Measurements from ENCODE around the gene NKX2-8. TPM values are rescaled to one million over a fixed set of nuclear protein-coding genes. Genes with fewer than 3 reads are reported as not detected.

NKX2-8 gene
- total and polyA plus RNA-seq, 8 donors, result 1.4 TPM; not detected in 7

DNA sequence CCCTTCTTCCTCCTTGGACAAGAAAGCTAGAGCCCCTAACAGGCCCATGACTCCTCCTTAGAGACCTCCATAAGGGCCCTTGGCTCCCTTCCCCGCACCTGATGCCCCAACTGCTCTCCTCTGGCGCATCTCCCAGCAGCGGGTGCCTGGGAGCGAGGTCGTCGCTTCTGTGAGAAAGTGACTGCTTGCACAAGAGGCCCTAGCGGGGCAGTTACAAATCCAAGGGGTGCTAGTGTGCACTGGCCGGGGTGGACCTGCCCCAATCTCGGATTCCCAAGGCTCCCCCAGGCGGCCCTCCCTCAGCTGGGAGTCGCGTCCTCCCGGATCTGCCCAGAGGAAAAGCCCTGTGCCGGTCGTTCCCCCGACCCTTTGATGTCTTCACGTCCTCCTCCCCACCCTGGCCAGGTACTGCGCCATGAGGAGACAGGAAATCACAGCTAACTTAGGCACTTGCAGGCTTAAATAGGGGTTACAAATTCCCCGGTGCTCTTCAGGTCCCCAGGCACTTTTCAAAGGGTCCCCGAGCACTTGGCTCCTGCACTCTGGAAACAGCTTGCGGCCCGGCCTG lies 2.8 kb downstream of the NKX2-8 start:
- TF ChIP-seq EP300 (IDR thresholded peaks at IDR 0.05) (no peak), POLR2AphosphoS5 (IDR thresholded peaks at IDR 0.05) (no peak), POLR2A (IDR thresholded peaks at IDR 0.05) (no peak)
- TF ChIP-seq, protein P1, sequence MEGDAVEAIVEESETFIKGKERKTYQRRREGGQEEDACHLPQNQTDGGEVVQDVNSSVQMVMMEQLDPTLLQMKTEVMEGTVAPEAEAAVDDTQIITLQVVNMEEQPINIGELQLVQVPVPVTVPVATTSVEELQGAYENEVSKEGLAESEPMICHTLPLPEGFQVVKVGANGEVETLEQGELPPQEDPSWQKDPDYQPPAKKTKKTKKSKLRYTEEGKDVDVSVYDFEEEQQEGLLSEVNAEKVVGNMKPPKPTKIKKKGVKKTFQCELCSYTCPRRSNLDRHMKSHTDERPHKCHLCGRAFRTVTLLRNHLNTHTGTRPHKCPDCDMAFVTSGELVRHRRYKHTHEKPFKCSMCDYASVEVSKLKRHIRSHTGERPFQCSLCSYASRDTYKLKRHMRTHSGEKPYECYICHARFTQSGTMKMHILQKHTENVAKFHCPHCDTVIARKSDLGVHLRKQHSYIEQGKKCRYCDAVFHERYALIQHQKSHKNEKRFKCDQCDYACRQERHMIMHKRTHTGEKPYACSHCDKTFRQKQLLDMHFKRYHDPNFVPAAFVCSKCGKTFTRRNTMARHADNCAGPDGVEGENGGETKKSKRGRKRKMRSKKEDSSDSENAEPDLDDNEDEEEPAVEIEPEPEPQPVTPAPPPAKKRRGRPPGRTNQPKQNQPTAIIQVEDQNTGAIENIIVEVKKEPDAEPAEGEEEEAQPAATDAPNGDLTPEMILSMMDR (IDR thresholded peaks at IDR 0.05), result no peak
- Histone ChIP-seq H3K36me3 (no peaks in the 10 kb centered on the region), H3K4me3 (no peak overlapping the region), H3K9me3 (no peaks in the 10 kb centered on the region), H3K4me1 (peaks cover 25 to 42% (median 34%) of the 10 kb centered on the region in 4 donors), H3K27me3 (peaks cover 43 to 100% (median 66%) of the 10 kb centered on the region in 3 donors), H3K27ac (no peak overlapping the region)
- DNase-seq, result no peak
- WGBS, 5 donors, result 8 to 18% (median 12%) methylated on average over 7 to 22 of the region's 22 CpGs
- intact Hi-C loops (cut with DNase I; ENCODE audit: low total_unique reads), result no loop called here

DNA sequence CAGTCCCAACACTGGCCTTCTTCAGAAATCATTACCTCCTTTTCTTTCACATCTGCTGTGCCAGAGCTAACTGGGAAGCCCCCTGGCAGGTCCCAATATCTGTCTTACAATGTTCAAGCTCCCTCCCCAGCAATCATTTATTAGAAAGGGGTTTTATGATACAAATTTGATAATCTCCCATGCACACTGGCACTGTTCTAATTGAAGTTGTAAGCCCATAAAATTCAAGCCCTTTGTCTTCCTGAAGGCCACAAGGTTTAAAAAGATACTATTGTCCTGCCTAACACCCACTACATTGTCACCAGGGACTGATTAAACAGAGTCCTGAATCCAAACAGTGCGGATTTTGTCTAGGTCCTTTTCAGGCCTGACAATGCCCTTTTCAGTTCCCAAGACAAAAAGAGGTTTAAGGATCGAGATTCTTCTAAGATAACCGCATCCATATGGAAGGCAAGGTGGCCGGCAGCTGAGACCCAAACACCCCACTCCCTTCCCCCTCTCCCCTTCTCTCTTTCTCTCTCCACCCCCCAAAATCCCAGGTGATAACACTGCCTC lies 3.3 kb downstream of the NKX2-8 start:
- intact Hi-C loops (cut with DNase I; ENCODE audit: low total_unique reads), result no loop called here
- Histone ChIP-seq H3K4me1 (peaks cover 25 to 42% (median 33%) of the 10 kb centered on the region in 4 donors), H3K36me3 (no peaks in the 10 kb centered on the region), H3K4me3 (no peak overlapping the region), H3K27me3 (peaks cover 39 to 100% (median 60%) of the 10 kb centered on the region in 3 donors), H3K27ac (no peak overlapping the region), H3K9me3 (no peaks in the 10 kb centered on the region)
- WGBS, 5 donors, result 26 to 41% (median 32%) methylated on average over 4 of the region's 4 CpGs
- TF ChIP-seq POLR2AphosphoS5 (IDR thresholded peaks at IDR 0.05) (no peak), POLR2A (IDR thresholded peaks at IDR 0.05) (no peak), EP300 (IDR thresholded peaks at IDR 0.05) (no peak)
- TF ChIP-seq, protein P1 (IDR thresholded peaks at IDR 0.05), result no peak
- no peak for DNase-seq

DNA sequence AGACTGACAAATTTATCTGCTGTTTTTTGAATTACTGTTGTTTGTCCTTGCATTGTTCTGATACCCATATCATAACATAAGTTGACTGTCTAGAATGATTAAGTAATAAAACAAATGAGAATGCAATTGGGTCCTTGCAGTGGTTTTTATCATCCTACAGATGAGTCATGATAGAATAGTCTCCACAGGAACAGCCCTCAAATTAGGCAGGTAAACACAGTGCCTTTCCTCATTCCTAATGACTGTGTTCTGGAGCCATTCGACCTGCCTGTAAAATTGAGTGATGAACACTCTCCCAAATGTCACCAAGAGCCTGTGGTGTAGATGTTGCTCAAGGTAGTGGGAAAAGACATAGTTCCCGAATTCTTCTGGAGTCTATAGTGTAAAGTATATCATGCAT lies 12.3 kb downstream of the NKX2-8 start:
- H3K4me3 ChIP-seq, result no peak overlapping the region
- H3K9me3 ChIP-seq, result no peaks in the 10 kb centered on the region
- H3K4me1 ChIP-seq, result no peaks in the 10 kb centered on the region
- no peak overlapping the region for H3K27ac ChIP-seq
- no peak for DNase-seq
- no peaks in the 10 kb centered on the region for H3K36me3 ChIP-seq
- WGBS, 5 donors, result 25 to 57% (median 52%) methylated on average over 2 of the region's 2 CpGs
- TF ChIP-seq EP300 (IDR thresholded peaks at IDR 0.05), result no peak
- TF ChIP-seq POLR2A (IDR thresholded peaks at IDR 0.05), result no peak
- TF ChIP-seq POLR2AphosphoS5 (IDR thresholded peaks at IDR 0.05), result no peak
- TF ChIP-seq, protein P1 (IDR thresholded peaks at IDR 0.05), result no peak
- H3K27me3 ChIP-seq, result peaks cover 0 to 48% (median 13%) of the 10 kb centered on the region in 3 donors
- intact Hi-C loops (cut with DNase I; ENCODE audit: low total_unique reads), result no loop called here

DNA sequence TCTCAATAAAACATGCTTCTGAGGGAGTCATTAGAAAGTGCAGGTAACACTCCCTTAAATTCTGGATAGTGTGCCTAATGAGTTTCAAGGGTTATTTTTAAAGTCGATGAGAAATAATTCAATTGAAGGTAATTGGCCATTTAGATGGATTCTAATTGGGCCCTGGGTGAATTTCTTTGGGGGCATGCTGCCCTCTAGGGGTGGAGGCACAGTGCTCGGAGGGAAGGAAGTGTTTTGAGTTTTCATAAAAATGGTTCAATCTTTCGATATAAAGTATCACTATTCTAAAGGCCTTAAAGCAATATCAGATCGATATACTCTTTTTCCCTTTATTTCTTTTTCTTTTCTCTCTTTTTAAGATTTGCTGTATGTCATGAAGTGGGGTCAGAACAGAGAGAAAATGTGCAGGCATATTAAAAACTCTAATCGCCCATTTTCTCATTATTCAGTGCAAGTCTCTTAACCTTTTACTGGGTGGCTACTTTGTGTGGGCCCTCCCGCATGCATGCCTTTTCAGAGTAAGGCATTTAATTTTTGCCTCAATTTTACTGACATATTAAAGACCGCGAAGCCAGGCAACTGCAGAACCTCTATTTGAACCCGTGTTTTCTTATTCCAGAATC lies 25.5 kb downstream of the NKX2-8 start:
- no peaks in the 10 kb centered on the region for H3K36me3 ChIP-seq
- H3K4me3 ChIP-seq, result no peak overlapping the region
- no peaks in the 10 kb centered on the region for H3K9me3 ChIP-seq
- intact Hi-C loops (cut with DNase I; ENCODE audit: low total_unique reads), result no loop called here
- peak in 1 of 2 donors; percentile 35 for DNase-seq
- 52 to 65% (median 59%) methylated on average over 9 of the region's 9 CpGs for WGBS, 5 donors
- no peak overlapping the region for H3K27ac ChIP-seq
- TF ChIP-seq, protein P1 (IDR thresholded peaks at IDR 0.05), result peak in 5 of 7 experiments; percentile 23 to 70 (median 65)
- TF ChIP-seq EP300 (IDR thresholded peaks at IDR 0.05), result no peak
- no peaks in the 10 kb centered on the region for H3K4me1 ChIP-seq
- H3K27me3 ChIP-seq, result peaks cover 0 to 33% (median 0%) of the 10 kb centered on the region in 3 donors

All from stomach (tissue), 9 donors.